Activated naive CD8-positive, alpha-beta T cell treated with anti-CD3 and anti-CD28 coated beads for 36 hours (primary cell): Measurements from ENCODE around the gene EXOC3L4. TPM values are rescaled to one million over a fixed set of nuclear protein-coding genes. Genes with fewer than 3 reads are reported as not detected.
"Not testable (repeated sequence)": the region's sequence is repeated elsewhere in the genome, so short reads cannot be mapped to it uniquely, and the experiment has no call there.

Experiments used
- DNase-seq: peaks from one replicate; pipeline ENCODE4 v3.0.0; 2021
- H3K27ac Mint-ChIP-seq: one replicate; pipeline ENCODE4 v1.8.0; 2022; ENCODE audit warnings: mild to moderate bottlenecking, moderate library complexity, mixed read lengths
- H3K27me3 Mint-ChIP-seq: one replicate; pipeline ENCODE4 v1.8.0; 2022; ENCODE audit warnings: mild to moderate bottlenecking, mixed read lengths
- H3K36me3 Mint-ChIP-seq: one replicate; pipeline ENCODE4 v1.8.0; 2021; ENCODE audit warnings: mild to moderate bottlenecking, mixed read lengths
- H3K4me1 Mint-ChIP-seq: one replicate; pipeline ENCODE4 v1.8.0; 2021; ENCODE audit warnings: mixed read lengths
- H3K4me3 Mint-ChIP-seq: one replicate; pipeline ENCODE4 v1.8.0; 2022; ENCODE audit warnings: mild to moderate bottlenecking, moderate library complexity, mixed read lengths
- H3K9me3 Mint-ChIP-seq: one replicate; pipeline ENCODE4 v1.8.0; 2022; ENCODE audit warnings: mixed read lengths
- total RNA-seq, 2 experiments: library from RNA; stranded (reverse); gene quantifications; one replicate each; pipeline ENCODE4 v1.2.3, GENCODE V29; 2021

EXOC3L4 gene
- total RNA-seq, 2 experiments from 2014 or later = not detected

- H3K4me3 Mint-ChIP-seq = no peak overlapping the region
- no peaks in the 10 kb centered on the region for H3K9me3 Mint-ChIP-seq
- H3K36me3 Mint-ChIP-seq = no peaks in the 10 kb centered on the region
- DNase-seq = no peak
- H3K27ac Mint-ChIP-seq = no peak overlapping the region
- peaks cover 60% of the 10 kb centered on the region for H3K27me3 Mint-ChIP-seq
- H3K4me1 Mint-ChIP-seq = peaks cover 4% of the 10 kb centered on the region
Observed at GRCh38 chr14:103144085-103144484, 49.6 kb downstream of the EXOC3L4 start.

GRCh38 chr14:103146141-103146709 lies 51.7 kb downstream of the EXOC3L4 start:
- H3K9me3 Mint-ChIP-seq = no peaks in the 10 kb centered on the region
- no peak for DNase-seq
- H3K36me3 Mint-ChIP-seq = no peaks in the 10 kb centered on the region
- no peak overlapping the region for H3K4me3 Mint-ChIP-seq
- peaks cover 3% of the 10 kb centered on the region for H3K4me1 Mint-ChIP-seq
- H3K27me3 Mint-ChIP-seq = peaks cover 46% of the 10 kb centered on the region
- no peak overlapping the region for H3K27ac Mint-ChIP-seq

- Mint-ChIP-seq H3K27me3 (peaks cover 17% of the 10 kb centered on the region), H3K4me1 (no peaks in the 10 kb centered on the region), H3K4me3 (no peak overlapping the region), H3K9me3 (no peaks in the 10 kb centered on the region), H3K27ac (no peak overlapping the region), H3K36me3 (no peaks in the 10 kb centered on the region)
- DNase-seq = no peak
Observed at GRCh38 chr14:103149351-103150237, 55.1 kb downstream of the EXOC3L4 start.

- Mint-ChIP-seq H3K9me3 (no peaks in the 10 kb centered on the region), H3K36me3 (no peaks in the 10 kb centered on the region), H3K4me3 (no peak overlapping the region), H3K4me1 (no peaks in the 10 kb centered on the region), H3K27me3 (peaks cover 16% of the 10 kb centered on the region), H3K27ac (no peak overlapping the region)
- no peak for DNase-seq
Observed at GRCh38 chr14:103151270-103151945, 56.9 kb downstream of the EXOC3L4 start.

GRCh38 chr14:103155010-103155409 lies 60.5 kb downstream of the EXOC3L4 start:
- no peaks in the 10 kb centered on the region for H3K36me3 Mint-ChIP-seq
- no peak overlapping the region for H3K4me3 Mint-ChIP-seq
- no peaks in the 10 kb centered on the region for H3K4me1 Mint-ChIP-seq
- no peak for DNase-seq
- no peaks in the 10 kb centered on the region for H3K27me3 Mint-ChIP-seq
- no peak overlapping the region for H3K27ac Mint-ChIP-seq
- H3K9me3 Mint-ChIP-seq = no peaks in the 10 kb centered on the region

- not testable (repeated sequence) for H3K27ac Mint-ChIP-seq, H3K4me1 Mint-ChIP-seq, H3K27me3 Mint-ChIP-seq, DNase-seq, H3K4me3 Mint-ChIP-seq, H3K9me3 Mint-ChIP-seq, H3K36me3 Mint-ChIP-seq
Observed at GRCh38 chr14:103155416-103155815, 60.9 kb downstream of the EXOC3L4 start.

GRCh38 chr14:103155826-103156394 lies 61.4 kb downstream of the EXOC3L4 start:
- H3K9me3 Mint-ChIP-seq = no peaks in the 10 kb centered on the region
- no peaks in the 10 kb centered on the region for H3K36me3 Mint-ChIP-seq
- H3K27ac Mint-ChIP-seq = no peak overlapping the region
- no peak for DNase-seq
- H3K4me1 Mint-ChIP-seq = peaks cover 2% of the 10 kb centered on the region
- no peaks in the 10 kb centered on the region for H3K27me3 Mint-ChIP-seq
- no peak overlapping the region for H3K4me3 Mint-ChIP-seq

- Mint-ChIP-seq H3K36me3 (no peaks in the 10 kb centered on the region), H3K4me3 (no peak overlapping the region), H3K27ac (no peak overlapping the region), H3K27me3 (no peaks in the 10 kb centered on the region), H3K9me3 (no peaks in the 10 kb centered on the region), H3K4me1 (peaks cover 4% of the 10 kb centered on the region)
- no peak for DNase-seq
Observed at GRCh38 chr14:103156651-103157378, 62.3 kb downstream of the EXOC3L4 start.

GRCh38 chr14:103157969-103158368 lies 63.4 kb downstream of the EXOC3L4 start:
- no peak for DNase-seq
- H3K9me3 Mint-ChIP-seq = no peaks in the 10 kb centered on the region
- H3K27me3 Mint-ChIP-seq = no peaks in the 10 kb centered on the region
- peaks cover 4% of the 10 kb centered on the region for H3K4me1 Mint-ChIP-seq
- no peak overlapping the region for H3K27ac Mint-ChIP-seq
- H3K4me3 Mint-ChIP-seq = no peak overlapping the region
- H3K36me3 Mint-ChIP-seq = no peaks in the 10 kb centered on the region

- no peak for DNase-seq
- Mint-ChIP-seq H3K9me3 (no peaks in the 10 kb centered on the region), H3K4me3 (no peak overlapping the region), H3K36me3 (no peaks in the 10 kb centered on the region), H3K27me3 (no peaks in the 10 kb centered on the region), H3K27ac (no peak overlapping the region), H3K4me1 (peaks cover 4% of the 10 kb centered on the region)
Observed at GRCh38 chr14:103158688-103159087, 64.2 kb downstream of the EXOC3L4 start.

Other genes starting within 250 kb of the EXOC3L4 start
- gene AMN, start 172.1 kb upstream of the EXOC3L4 start, total RNA-seq = 1 to 10 TPM in 1 of 2 experiments, under 1 TPM in 1; 0.72 to 2.0 TPM
- gene CDC42BPB, start 37.2 kb upstream of the EXOC3L4 start, total RNA-seq = 1 to 10 TPM; 2.0 to 2.5 TPM
- not detected for gene LBHD2, start 10.5 kb upstream of the EXOC3L4 start, total RNA-seq
- under 1 TPM; 0.10 to 0.85 TPM for gene TNFAIP2, start 28.7 kb downstream of the EXOC3L4 start, total RNA-seq
- gene EIF5, start 239.5 kb downstream of the EXOC3L4 start, total RNA-seq = 100 to 1,000 TPM; 409 to 421 TPM